OCI-LY1 (cell line): ENCODE measurements around the gene AKT2.

Experiments used
- H2AFZ ChIP-seq: fragments of 200-600 bp; sonication (generic), shearing (Covaris generic); 2 replicates; pipeline ENCODE4 v1.6.0; 2014; ENCODE audit warnings: antibody characterized with exemption, mild to moderate bottlenecking, low read length
- H3F3A ChIP-seq: fragments of 200-600 bp; sonication (generic), shearing (Covaris generic); 2 replicates; pipeline ENCODE4 v1.6.0; 2014; ENCODE audit warnings: mild to moderate bottlenecking, antibody characterized with exemption, low read length, moderate library complexity; ENCODE audit not compliant: insufficient read depth
- H3K27ac ChIP-seq: fragments of 200-600 bp; sonication (generic); 2 replicates; pipeline ENCODE4 v1.5.1; 2014; ENCODE audit warnings: low read length, mixed run types, mild to moderate bottlenecking, low read depth; ENCODE audit not compliant: poor library complexity, severe bottlenecking
- H3K27me3 ChIP-seq: fragments of 200-600 bp; sonication (generic); 2 replicates; pipeline ENCODE4 v1.6.0; 2014; ENCODE audit warnings: antibody characterized with exemption, mild to moderate bottlenecking, low read length, moderate library complexity; ENCODE audit not compliant: insufficient read depth
- H3K36me3 ChIP-seq: fragments of 200-600 bp; sonication (generic); 2 replicates; pipeline ENCODE4 v1.6.1; 2014; ENCODE audit warnings: mild to moderate bottlenecking, antibody characterized with exemption, low read length, moderate library complexity, mixed read lengths; ENCODE audit not compliant: insufficient read depth
- H3K4me1 ChIP-seq: fragments of 200-600 bp; sonication (generic); 2 replicates; pipeline ENCODE4 v1.5.1; 2014; ENCODE audit warnings: mild to moderate bottlenecking, low read length, moderate library complexity; ENCODE audit not compliant: insufficient read depth, severe bottlenecking
- H3K4me2 ChIP-seq: fragments of 200-600 bp; sonication (generic), shearing (Covaris generic); 2 replicates; pipeline ENCODE4 v1.6.1; 2014; ENCODE audit warnings: low read length
- H3K4me3 ChIP-seq: fragments of 200-600 bp; sonication (generic); 2 replicates; pipeline ENCODE4 v1.5.1; 2014; ENCODE audit warnings: low read length, low read depth, mild to moderate bottlenecking, mixed read lengths; ENCODE audit not compliant: poor library complexity, severe bottlenecking
- H3K79me2 ChIP-seq: fragments of 200-600 bp; shearing (Covaris generic); 2 replicates; pipeline ENCODE4 v1.6.1; 2016; ENCODE audit warnings: mixed run types, low read length, mixed read lengths; ENCODE audit not compliant: insufficient read depth
- H3K9ac ChIP-seq: fragments of 200-600 bp; sonication (generic), shearing (Covaris generic); 2 replicates; pipeline ENCODE4 v1.6.1; 2014; ENCODE audit warnings: mild to moderate bottlenecking, low read length, mixed read lengths
- H3K9me2 ChIP-seq: fragments of 200-600 bp; sonication (generic), shearing (Covaris generic); 2 replicates; pipeline ENCODE4 v1.6.1; 2014; ENCODE audit warnings: low read depth, mild to moderate bottlenecking, low read length, mixed read lengths
- H3K9me3 ChIP-seq: fragments of 200-600 bp; shearing (Covaris generic); 2 replicates; pipeline ENCODE4 v1.6.1; 2014; ENCODE audit warnings: low read length, mixed read lengths
- H4K20me1 ChIP-seq: fragments of 200-600 bp; sonication (generic), shearing (Covaris generic); 2 replicates; pipeline ENCODE4 v1.6.0; 2016; ENCODE audit warnings: mild to moderate bottlenecking, low read length; ENCODE audit not compliant: insufficient read depth
- EZH2 ChIP-seq: fragments of 200-600 bp; sonication (generic), shearing (Covaris generic); IDR thresholded peaks from 2 replicates; pipeline ENCODE4 v1.8.0; 2017; ENCODE audit warnings: borderline replicate concordance, mixed run types, mild to moderate bottlenecking, antibody characterized with exemption, low read length, moderate library complexity, mixed read lengths
- TF ChIP-seq, protein P1 (sequence below): fragments of 200-600 bp; sonication (generic), shearing (Covaris generic); IDR thresholded peaks from 2 replicates; pipeline ENCODE4 v1.5.1; 2017; ENCODE audit warnings: mild to moderate bottlenecking, antibody characterized with exemption, low read length, moderate library complexity, mixed read lengths

The AKT2 gene

DNA sequence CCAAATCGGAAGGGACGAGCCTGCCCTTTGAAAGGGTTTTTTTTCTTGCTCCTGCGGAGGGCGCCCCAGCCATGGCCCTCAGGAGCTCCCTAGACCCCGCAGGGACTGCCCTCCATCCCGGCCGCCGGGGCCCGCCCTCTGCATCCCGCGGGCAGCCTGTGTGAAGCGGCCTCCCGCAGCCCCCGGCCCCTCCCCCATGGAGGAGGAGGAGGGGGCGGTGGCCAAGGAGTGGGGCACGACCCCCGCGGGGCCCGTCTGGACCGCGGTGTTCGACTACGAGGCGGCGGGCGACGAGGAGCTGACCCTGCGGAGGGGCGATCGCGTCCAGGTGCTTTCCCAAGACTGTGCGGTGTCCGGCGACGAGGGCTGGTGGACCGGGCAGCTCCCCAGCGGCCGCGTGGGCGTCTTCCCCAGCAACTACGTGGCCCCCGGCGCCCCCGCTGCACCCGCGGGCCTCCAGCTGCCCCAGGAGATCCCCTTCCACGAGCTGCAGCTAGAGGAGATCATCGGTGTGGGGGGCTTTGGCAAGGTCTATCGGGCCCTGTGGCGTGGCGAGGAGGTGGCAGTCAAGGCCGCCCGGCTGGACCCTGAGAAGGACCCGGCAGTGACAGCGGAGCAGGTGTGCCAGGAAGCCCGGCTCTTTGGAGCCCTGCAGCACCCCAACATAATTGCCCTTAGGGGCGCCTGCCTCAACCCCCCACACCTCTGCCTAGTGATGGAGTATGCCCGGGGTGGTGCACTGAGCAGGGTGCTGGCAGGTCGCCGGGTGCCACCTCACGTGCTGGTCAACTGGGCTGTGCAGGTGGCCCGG is 93.1 kb downstream of the AKT2 start:
- Histone ChIP-seq H3K9me2 (no peaks in the 10 kb centered on the region), H3K9ac (peak overlapping the region; percentile 52), H3K27ac (no peak overlapping the region), H3K27me3 (no peaks in the 10 kb centered on the region), H3K4me1 (peaks cover 18% of the 10 kb centered on the region), H3F3A (no peaks in the 10 kb centered on the region), H3K4me2 (peak overlapping the region; percentile 62), H3K36me3 (no peaks in the 10 kb centered on the region), H3K9me3 (no peaks in the 10 kb centered on the region), H3K4me3 (peak overlapping the region; percentile 71), H2AFZ (no peak overlapping the region), H3K79me2 (no peaks in the 10 kb centered on the region), H4K20me1 (no peaks in the 10 kb centered on the region)
- TF ChIP-seq EZH2, result no peak
- TF ChIP-seq, protein P1, sequence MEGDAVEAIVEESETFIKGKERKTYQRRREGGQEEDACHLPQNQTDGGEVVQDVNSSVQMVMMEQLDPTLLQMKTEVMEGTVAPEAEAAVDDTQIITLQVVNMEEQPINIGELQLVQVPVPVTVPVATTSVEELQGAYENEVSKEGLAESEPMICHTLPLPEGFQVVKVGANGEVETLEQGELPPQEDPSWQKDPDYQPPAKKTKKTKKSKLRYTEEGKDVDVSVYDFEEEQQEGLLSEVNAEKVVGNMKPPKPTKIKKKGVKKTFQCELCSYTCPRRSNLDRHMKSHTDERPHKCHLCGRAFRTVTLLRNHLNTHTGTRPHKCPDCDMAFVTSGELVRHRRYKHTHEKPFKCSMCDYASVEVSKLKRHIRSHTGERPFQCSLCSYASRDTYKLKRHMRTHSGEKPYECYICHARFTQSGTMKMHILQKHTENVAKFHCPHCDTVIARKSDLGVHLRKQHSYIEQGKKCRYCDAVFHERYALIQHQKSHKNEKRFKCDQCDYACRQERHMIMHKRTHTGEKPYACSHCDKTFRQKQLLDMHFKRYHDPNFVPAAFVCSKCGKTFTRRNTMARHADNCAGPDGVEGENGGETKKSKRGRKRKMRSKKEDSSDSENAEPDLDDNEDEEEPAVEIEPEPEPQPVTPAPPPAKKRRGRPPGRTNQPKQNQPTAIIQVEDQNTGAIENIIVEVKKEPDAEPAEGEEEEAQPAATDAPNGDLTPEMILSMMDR, result peak; percentile 32; the same call in 1 of the 2 replicates

GRCh38 chr19:40190891-40191835 is 94.0 kb downstream of the AKT2 start, which contains the start of gene MAP3K10:
Gene MAP3K10 (plus strand): TSS chr19:40191426. CDS start chr19:40192032, 606 bp downstream.
- Histone ChIP-seq H3F3A (no peaks in the 10 kb centered on the region), H3K9me2 (no peaks in the 10 kb centered on the region), H3K4me3 (peak within 1 kb of the TSS; percentile 71), H3K79me2 (no peaks in the 10 kb centered on the region), H2AFZ (peak within 1 kb of the TSS; percentile 62; the same call in 1 of the 2 replicates), H3K27ac (no peak within 1 kb of the TSS), H4K20me1 (no peaks in the 10 kb centered on the region), H3K9me3 (no peaks in the 10 kb centered on the region), H3K36me3 (no peaks in the 10 kb centered on the region), H3K4me1 (peaks cover 18% of the 10 kb centered on the region), H3K9ac (peak within 1 kb of the TSS; percentile 68), H3K4me2 (peak within 1 kb of the TSS; percentile 64), H3K27me3 (no peaks in the 10 kb centered on the region)
- TF ChIP-seq EZH2, result no peak
- TF ChIP-seq, protein P1, result no peak

GRCh38 chr19:40184273-40184672 is 100.9 kb downstream of the AKT2 start:
- Histone ChIP-seq H3K9ac (no peak overlapping the region), H3K4me3 (no peak overlapping the region), H3K9me2 (no peaks in the 10 kb centered on the region), H3K4me1 (no peaks in the 10 kb centered on the region), H3K36me3 (no peaks in the 10 kb centered on the region), H3K27ac (no peak overlapping the region), H3F3A (no peaks in the 10 kb centered on the region), H3K9me3 (no peaks in the 10 kb centered on the region), H3K79me2 (no peaks in the 10 kb centered on the region), H3K27me3 (no peaks in the 10 kb centered on the region; the same call in 1 of the 2 replicates), H2AFZ (no peak overlapping the region), H3K4me2 (no peak overlapping the region), H4K20me1 (no peaks in the 10 kb centered on the region)
- TF ChIP-seq, protein P1, result no peak
- TF ChIP-seq EZH2, result no peak
